COR-L47 (cell line): ENCODE measurements around the gene CNN3.
A peak's percentile ranks its signal among the peaks of the same experiment; 100 is the strongest.

Experiments
- DNase-seq: peaks from one replicate; lab custom pipeline; 2025; lab: John Stamatoyannopoulos, UW

CNN3 gene

GRCh38 chr1:94922761-94923331 is 4.1 kb downstream of the CNN3 start:
- no peak for DNase-seq

GRCh38 chr1:94921977-94922376 is 4.9 kb downstream of the CNN3 start:
- no peak for DNase-seq

GRCh38 chr1:94920061-94920460 is 6.8 kb downstream of the CNN3 start:
- no peak for DNase-seq

- peak; percentile 42 for DNase-seq
Observed at GRCh38 chr1:94919241-94920030, 7.5 kb downstream of the CNN3 start.

GRCh38 chr1:94917251-94917650 is 9.7 kb downstream of the CNN3 start:
- no peak for DNase-seq

GRCh38 chr1:94912263-94913184 is 14.4 kb downstream of the CNN3 start:
- no peak for DNase-seq

- DNase-seq = no peak
Observed at GRCh38 chr1:94909486-94909885, 17.4 kb downstream of the CNN3 start.

GRCh38 chr1:94908965-94909364 is 17.9 kb downstream of the CNN3 start:
- DNase-seq = no peak

GRCh38 chr1:94908190-94908589 is 18.7 kb downstream of the CNN3 start:
- DNase-seq = no peak

GRCh38 chr1:94907136-94907535 is 19.8 kb downstream of the CNN3 start:
- DNase-seq = no peak

GRCh38 chr1:94906382-94906781 is 20.5 kb downstream of the CNN3 start:
- DNase-seq = no peak

GRCh38 chr1:94905207-94905606 is 21.7 kb downstream of the CNN3 start:
- no peak for DNase-seq

- DNase-seq = no peak
Observed at GRCh38 chr1:94903280-94904009, 23.5 kb downstream of the CNN3 start.

- no peak for DNase-seq
Observed at GRCh38 chr1:94901841-94902240, 25.1 kb downstream of the CNN3 start.

GRCh38 chr1:94899756-94900155 is 27.2 kb downstream of the CNN3 start:
- no peak for DNase-seq

GRCh38 chr1:94898491-94899385 is 28.2 kb downstream of the CNN3 start:
- no peak for DNase-seq

- DNase-seq = no peak
Observed at GRCh38 chr1:94895518-94895917, 31.4 kb downstream of the CNN3 start.

GRCh38 chr1:94894630-94895029 is 32.3 kb downstream of the CNN3 start:
- DNase-seq = no peak

- DNase-seq = no peak
Observed at GRCh38 chr1:94892604-94893254, 34.2 kb downstream of the CNN3 start.

- DNase-seq = no peak
Observed at GRCh38 chr1:94888201-94888600, 38.7 kb downstream of the CNN3 start.
